GM10847 (cell line): ENCODE data around the gene PGBD2.

Source experiments
- POLR2A ChIP-seq: IDR thresholded peaks from 2 replicates; pipeline ENCODE4 v1.6.1; 2011; ENCODE audit not compliant: insufficient read length; ENCODE audit errors: extremely low read depth

Gene PGBD2, protein sequence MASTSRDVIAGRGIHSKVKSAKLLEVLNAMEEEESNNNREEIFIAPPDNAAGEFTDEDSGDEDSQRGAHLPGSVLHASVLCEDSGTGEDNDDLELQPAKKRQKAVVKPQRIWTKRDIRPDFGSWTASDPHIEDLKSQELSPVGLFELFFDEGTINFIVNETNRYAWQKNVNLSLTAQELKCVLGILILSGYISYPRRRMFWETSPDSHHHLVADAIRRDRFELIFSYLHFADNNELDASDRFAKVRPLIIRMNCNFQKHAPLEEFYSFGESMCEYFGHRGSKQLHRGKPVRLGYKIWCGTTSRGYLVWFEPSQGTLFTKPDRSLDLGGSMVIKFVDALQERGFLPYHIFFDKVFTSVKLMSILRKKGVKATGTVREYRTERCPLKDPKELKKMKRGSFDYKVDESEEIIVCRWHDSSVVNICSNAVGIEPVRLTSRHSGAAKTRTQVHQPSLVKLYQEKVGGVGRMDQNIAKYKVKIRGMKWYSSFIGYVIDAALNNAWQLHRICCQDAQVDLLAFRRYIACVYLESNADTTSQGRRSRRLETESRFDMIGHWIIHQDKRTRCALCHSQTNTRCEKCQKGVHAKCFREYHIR

GRCh38 chr1:248906009-248906752, at the start of gene PGBD2:
TSS of gene PGBD2 (plus strand) at chr1:248906235. CDS start at chr1:248913863, 7,628 bp downstream.
- TF ChIP-seq POLR2A, result peak; percentile 94

- no peak for TF ChIP-seq POLR2A
Measured at GRCh38 chr1:248857201-248857600, 48.8 kb upstream of the PGBD2 start.

GRCh38 chr1:248857749-248858095, 48.3 kb upstream of the PGBD2 start:
- no peak for TF ChIP-seq POLR2A

DNA sequence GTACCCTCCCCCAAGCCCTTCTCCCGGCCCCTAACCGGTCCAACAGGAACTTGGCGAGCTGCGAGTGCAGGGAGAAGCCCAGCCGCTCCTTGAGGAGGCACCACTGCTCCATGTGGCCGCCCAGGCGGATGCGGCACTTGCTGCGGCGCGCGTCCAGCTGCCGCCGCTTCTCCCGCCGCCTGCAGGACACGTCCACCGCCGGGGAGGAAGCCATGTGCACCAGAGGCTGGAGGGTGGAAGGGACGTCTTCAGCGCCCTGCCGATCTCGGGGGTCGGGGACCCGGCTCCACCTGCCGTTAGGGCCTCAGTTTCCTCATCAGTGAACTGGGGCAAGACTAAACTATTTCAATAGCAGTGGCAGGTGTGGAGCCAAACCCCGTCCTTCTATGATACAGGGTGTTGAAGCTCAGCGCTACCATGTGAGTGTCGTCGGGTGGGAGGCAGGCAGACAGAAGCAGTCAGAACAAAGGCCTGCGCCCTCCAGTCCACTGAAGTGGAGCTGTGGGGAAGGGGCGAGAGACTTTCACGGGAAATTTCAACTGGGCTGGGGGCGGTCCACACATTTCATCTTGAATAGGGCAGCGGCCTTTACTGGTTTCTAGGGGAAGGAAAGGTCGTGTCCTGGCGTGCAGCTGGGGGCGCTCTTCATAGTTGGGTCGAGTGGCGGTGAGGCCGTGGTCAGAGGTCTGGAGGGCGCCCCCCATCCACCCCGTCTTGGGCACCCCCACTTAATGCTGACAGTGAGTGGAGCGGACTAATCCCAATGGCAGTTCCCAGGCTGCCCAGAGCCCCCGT, 47.7 kb upstream of the PGBD2 start:
- peak; percentile 29 for TF ChIP-seq POLR2A

DNA sequence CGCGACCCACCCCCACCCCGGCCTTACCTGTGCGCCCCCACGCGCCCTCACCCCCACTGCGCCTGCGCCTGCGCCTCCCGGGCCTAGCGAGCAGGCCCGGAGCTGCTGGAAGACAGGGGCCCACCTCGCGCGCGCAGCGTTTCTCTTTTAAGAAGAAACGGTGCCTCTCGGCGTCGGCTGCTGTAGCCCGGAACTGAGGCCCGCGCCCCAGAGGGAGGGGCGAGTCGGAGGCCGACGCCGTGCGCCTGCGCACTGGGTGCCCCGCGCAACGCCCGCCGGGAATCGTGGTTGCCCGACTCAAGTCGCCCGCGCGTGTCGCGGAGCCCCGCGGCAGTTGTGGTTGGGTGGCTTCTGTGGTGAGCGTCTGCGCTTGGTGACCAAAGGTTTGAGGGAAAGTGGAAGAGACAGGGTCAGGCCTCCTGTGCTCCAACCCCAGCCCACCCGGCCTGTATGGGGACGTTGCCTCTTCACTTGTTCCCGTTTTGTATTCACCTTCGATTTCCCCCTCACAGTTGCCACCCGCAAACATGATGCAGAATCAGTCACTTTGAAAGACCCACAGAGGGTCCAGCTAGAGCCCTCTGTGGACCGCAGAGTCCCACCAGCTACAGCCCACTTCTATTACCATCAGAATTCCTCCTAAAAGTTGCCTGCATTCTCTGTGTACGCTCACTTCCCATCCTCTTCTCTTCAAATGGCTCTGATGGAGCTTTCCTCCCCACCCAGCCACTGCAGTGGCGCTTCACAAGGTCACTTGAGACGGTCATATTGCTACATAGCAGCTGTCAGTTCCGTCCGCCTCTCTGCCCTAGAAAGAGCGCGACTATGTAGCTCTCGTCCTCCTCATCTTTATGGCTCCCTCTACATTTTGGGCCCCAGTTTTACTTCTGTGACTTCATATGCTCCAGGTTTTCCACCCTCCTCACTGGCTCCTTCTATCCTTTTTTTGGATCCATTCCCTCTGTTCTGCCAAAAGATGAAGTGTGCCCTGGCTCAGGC, 46.8 kb upstream of the PGBD2 start, which contains the start of gene ZNF692:
TSS of gene ZNF692 (minus strand) at position 195 of the 999 bp plus-strand sequence. CDS start 776 bp downstream, outside the sequence.
- TF ChIP-seq POLR2A, result peak; percentile 94

GRCh38 chr1:248860007-248860406, 46.0 kb upstream of the PGBD2 start:
- TF ChIP-seq POLR2A, result no peak

DNA sequence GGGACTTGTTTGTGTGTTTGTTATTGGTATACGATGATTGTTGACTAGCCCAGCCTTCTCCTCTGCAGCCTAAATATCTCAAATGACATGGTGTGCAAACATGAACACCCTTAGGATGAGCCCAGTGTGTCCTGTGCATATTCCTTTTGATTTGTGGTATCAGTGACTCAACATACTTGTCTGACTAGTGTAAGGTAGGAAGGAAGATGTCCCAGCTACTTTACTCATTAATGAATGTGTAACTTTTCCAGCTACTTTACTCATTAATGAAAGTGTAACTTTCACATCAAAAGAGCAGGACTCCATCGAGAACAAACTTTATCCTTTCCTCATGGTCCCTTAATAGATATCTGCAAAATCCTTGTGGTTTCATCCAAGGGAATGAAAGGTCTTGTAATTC, 44.4 kb upstream of the PGBD2 start:
- no peak for TF ChIP-seq POLR2A

DNA sequence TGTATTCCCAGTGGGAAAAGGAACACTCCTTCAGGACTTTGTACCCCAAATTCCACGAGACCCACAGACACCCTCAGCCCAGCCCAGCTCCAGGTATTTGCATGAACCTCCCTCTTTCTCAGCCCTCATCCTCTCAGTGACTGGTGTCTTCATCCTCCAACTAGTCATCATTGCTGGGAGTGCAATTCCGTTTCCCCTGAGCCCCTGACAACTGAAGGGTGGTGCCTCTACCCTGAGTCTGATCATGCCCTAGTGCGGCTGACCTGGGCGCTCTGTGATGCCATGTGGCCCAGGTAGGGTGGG, 43.4 kb upstream of the PGBD2 start:
- TF ChIP-seq POLR2A, result no peak

DNA sequence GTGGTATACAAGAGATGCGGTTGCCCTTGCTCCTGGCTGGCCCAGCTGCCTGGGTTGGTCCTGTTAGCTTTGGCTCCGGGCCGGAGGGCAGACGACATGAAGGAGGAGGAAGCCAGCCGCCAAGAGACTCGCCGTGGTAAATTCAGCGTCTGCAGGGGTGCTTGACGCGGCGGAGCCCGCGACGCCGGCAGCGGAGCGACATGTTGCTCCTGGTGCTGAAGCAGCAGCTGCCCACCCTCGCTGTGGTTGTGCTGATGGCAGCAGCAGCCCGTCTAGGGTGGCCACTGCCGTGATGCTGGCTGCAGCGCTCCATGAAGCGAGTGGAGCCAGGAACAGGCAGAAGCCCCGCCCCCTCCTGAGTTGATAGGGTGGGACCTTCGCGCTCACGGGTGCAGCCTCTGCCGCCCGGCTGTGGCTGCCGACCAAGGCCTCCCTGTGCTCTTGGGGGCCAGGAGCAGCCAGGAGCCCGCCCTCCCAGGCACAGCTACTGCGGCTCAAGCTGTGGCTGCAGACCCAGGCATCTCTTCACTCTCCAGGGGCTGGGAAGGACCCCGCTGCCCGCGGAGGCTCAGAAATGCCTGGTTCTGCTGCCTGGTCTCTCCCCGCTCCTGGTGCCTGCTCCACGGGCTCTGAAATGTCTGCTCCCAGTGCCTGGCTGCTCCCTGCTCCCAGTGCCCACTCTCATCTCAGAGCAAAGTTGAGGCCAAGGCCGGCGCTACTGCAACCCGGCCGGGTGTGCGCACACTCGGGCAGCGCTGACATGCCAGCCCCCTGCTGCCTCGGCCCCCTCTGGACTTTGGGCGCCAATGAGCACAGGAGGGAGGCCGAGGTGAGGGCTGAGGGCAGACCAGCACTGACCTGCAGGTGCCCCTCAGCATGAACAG, 42.8 kb upstream of the PGBD2 start:
- TF ChIP-seq POLR2A, result peak; percentile 79

DNA sequence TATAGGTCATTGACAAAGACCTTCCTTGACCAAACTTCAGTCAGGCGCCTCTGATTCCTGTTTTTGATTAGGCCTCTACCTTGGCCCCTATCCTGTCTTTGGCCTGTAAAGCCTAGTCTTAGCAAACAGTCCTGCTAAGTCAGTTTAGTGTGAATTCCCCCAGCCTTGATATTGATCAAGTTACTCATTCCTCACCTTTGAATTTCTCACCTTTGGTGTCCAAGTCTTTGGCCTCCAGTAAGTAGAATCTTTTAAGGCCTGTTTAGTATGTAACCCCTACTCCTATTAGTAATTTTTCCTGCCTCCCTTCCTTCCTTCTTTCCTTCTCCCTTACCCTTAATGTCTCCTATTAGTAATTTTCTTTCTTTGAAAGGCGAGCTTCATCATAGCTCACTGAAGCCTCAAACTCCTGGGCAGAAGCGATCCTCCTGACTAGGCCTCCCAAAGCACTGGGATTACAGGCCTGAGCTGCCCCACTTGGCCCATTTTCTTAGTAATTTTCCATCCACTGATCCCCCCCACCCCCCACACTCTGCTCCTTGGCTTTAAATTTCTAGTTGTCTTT, 34.1 kb upstream of the PGBD2 start:
- TF ChIP-seq POLR2A, result no peak

DNA sequence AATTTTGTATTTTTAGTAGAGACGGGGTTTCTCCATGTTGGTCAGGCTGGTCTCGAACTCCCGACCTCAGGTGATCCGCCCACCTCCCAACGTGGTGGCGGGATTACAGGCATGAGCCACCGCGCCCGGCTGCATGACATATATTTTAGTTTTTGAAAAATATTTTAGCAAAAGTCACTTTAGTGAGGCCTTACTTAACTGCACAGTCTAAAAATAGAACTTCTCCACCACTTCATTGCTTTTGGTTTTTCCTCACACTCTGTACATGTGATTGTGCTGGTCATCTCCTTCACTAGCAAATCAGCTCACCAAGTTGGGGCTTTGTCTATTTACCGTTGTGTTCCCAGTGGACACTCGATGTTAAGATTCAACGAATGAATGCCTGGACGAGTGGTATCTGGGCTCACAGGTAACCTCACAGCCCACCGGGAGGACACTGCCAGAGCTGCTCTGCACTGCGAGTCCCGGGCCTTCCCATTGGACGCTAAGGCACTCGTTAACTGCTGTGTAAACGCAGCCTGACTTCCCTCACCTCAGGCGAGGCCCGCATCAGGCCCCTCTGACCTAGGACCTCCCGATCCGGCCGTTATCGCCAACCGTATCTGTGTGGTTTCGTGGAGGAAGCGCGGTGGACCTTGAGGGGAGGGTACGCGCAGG, 33.2 kb upstream of the PGBD2 start:
- peak; percentile 7 for TF ChIP-seq POLR2A

DNA sequence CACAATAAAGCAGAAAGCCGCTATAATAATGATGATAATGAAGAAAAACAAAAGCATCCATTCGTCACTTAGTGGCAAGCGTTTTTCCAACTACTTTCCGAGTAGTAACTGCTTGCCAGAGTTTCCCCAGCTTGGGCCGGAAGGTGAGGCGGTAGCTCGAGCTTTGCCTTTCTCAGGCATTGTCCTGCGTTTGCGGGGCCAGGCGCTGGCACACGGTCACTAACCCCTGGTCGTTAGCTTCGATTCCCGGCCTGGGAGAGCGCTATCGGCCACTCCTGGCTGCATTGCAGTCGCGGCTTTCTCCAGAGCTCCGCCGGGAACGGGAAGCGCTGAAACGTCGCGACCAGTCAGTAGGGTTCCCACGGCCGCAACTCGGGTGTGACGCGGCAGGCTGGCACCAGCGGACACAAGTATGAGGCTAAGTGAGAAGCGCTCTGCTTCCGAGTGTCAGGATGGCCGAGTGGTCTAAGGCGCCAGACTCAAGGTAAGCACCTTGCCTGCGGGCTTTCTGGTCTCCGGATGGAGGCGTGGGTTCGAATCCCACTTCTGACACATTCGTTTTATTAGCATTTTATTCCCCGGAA, 32.5 kb upstream of the PGBD2 start:
- peak; percentile 35 for TF ChIP-seq POLR2A
